GM19193 (cell line): ENCODE results near the gene SLC13A2.

ENCODE experiments used
- POLR2A ChIP-seq: IDR thresholded peaks from 4 replicates; pipeline ENCODE4 v1.6.1; 2011; ENCODE audit not compliant: insufficient read depth, insufficient read length; ENCODE audit errors: extremely low read depth

The SLC13A2 gene

GRCh38 chr17:28500712-28501379, 27.4 kb downstream of the SLC13A2 start:
- peak; percentile 58 for TF ChIP-seq POLR2A

- no peak for TF ChIP-seq POLR2A
Observed at GRCh38 chr17:28501421-28502284, 28.2 kb downstream of the SLC13A2 start.

GRCh38 chr17:28503420-28503819, 30.0 kb downstream of the SLC13A2 start:
- TF ChIP-seq POLR2A = no peak

- no peak for TF ChIP-seq POLR2A
Observed at GRCh38 chr17:28505986-28506665, 32.7 kb downstream of the SLC13A2 start, which contains the start of gene FOXN1. TSS of gene FOXN1 (plus strand) at chr17:28506348. CDS start at chr17:28523970, 17,622 bp downstream.

GRCh38 chr17:28506763-28507487, 33.5 kb downstream of the SLC13A2 start:
- TF ChIP-seq POLR2A = no peak

GRCh38 chr17:28507567-28508203, 34.2 kb downstream of the SLC13A2 start:
- no peak for TF ChIP-seq POLR2A

- no peak for TF ChIP-seq POLR2A
Observed at GRCh38 chr17:28508211-28508724, 34.8 kb downstream of the SLC13A2 start.

GRCh38 chr17:28509789-28510188, 36.3 kb downstream of the SLC13A2 start:
- TF ChIP-seq POLR2A = no peak

- TF ChIP-seq POLR2A = no peak
Observed at GRCh38 chr17:28511858-28512461, 38.5 kb downstream of the SLC13A2 start.

- TF ChIP-seq POLR2A = no peak
Observed at GRCh38 chr17:28513476-28513875, 40.0 kb downstream of the SLC13A2 start.

- no peak for TF ChIP-seq POLR2A
Observed at GRCh38 chr17:28514561-28515002, 41.1 kb downstream of the SLC13A2 start.

- TF ChIP-seq POLR2A = no peak
Observed at GRCh38 chr17:28515518-28515917, 42.1 kb downstream of the SLC13A2 start.

GRCh38 chr17:28518132-28518531, 44.7 kb downstream of the SLC13A2 start:
- no peak for TF ChIP-seq POLR2A
